ENCODE data around the gene VILL. TPM values are rescaled to one million over a fixed set of nuclear protein-coding genes. Genes with fewer than 3 reads are reported as not detected.

Gene VILL
- total RNA-seq, 1 donor from 2014 or later, result 7.9 TPM

- DNase-seq (ENCODE audit: low read depth), result no peak
Observed at GRCh38 chr3:38016847-38017444, 26.4 kb downstream of the VILL start.

- no peak for DNase-seq (ENCODE audit: low read depth)
Observed at GRCh38 chr3:38017445-38018295, 27.1 kb downstream of the VILL start.

GRCh38 chr3:38018296-38019266, 28.0 kb downstream of the VILL start:
- no peak for DNase-seq (ENCODE audit: low read depth)

GRCh38 chr3:38019658-38020341, 29.2 kb downstream of the VILL start:
- no peak for DNase-seq (ENCODE audit: low read depth)

GRCh38 chr3:38020342-38020726, 29.7 kb downstream of the VILL start:
- DNase-seq (ENCODE audit: low read depth), result no peak

GRCh38 chr3:38021196-38021595, 30.6 kb downstream of the VILL start:
- no peak for DNase-seq (ENCODE audit: low read depth)

GRCh38 chr3:38022301-38022700, 31.7 kb downstream of the VILL start:
- DNase-seq (ENCODE audit: low read depth), result no peak

- DNase-seq (ENCODE audit: low read depth), result no peak
Observed at GRCh38 chr3:38022896-38023709, 32.5 kb downstream of the VILL start.

GRCh38 chr3:38026856-38027255, 36.3 kb downstream of the VILL start:
- DNase-seq (ENCODE audit: low read depth), result no peak

GRCh38 chr3:38027466-38028465, 37.2 kb downstream of the VILL start:
- no peak for DNase-seq (ENCODE audit: low read depth)

GRCh38 chr3:38028621-38029361, 38.2 kb downstream of the VILL start:
- DNase-seq (ENCODE audit: low read depth), result no peak

- DNase-seq (ENCODE audit: low read depth), result peak; percentile 83
Observed at GRCh38 chr3:38029400-38030125, 39.0 kb downstream of the VILL start, which contains the start of gene PLCD1. TSS of gene PLCD1 (minus strand) at chr3:38029642. CDS start at chr3:38029539, 103 bp downstream.

- no peak for DNase-seq (ENCODE audit: low read depth)
Observed at GRCh38 chr3:38030126-38031021, 39.8 kb downstream of the VILL start.

- peak; percentile 85 for DNase-seq (ENCODE audit: low read depth)
Observed at GRCh38 chr3:38031022-38031994, 40.7 kb downstream of the VILL start.

GRCh38 chr3:38032328-38032865, 41.8 kb downstream of the VILL start:
- DNase-seq (ENCODE audit: low read depth), result no peak
